ENCODE data around the gene PPP1R37. TPM values are rescaled to one million over a fixed set of nuclear protein-coding genes. Genes with fewer than 3 reads are reported as not detected.
A peak's percentile ranks its signal among the peaks of the same experiment; 100 is the strongest.

PPP1R37 gene
- total RNA-seq, 1 donor, result 53.6 TPM

- Histone ChIP-seq H3K4me2 (ENCODE audit: insufficient read depth, low read length) (no peak overlapping the region), H4K20me1 (ENCODE audit: insufficient read depth, low read length) (no peaks in the 10 kb centered on the region), H3K4me3 (ENCODE audit: insufficient read depth, low read length) (no peak overlapping the region), H3K27ac (ENCODE audit: low read depth, low read length) (no peak overlapping the region), H3K9me3 (ENCODE audit: low read depth, low read length) (no peaks in the 10 kb centered on the region), H3K36me3 (ENCODE audit: insufficient read depth, low read length) (no peaks in the 10 kb centered on the region), H3K79me2 (ENCODE audit: insufficient read depth, low read length) (no peaks in the 10 kb centered on the region), H3K4me1 (ENCODE audit: insufficient read depth, low read length) (peaks cover 8% of the 10 kb centered on the region), H3K27me3 (ENCODE audit: insufficient read depth, low read length) (peaks cover 17% of the 10 kb centered on the region), H2AFZ (ENCODE audit: low read length) (no peak overlapping the region)
- peak; percentile 66 for DNase-seq (ENCODE audit: insufficient read length, low spot score, missing footprints)
- TF ChIP-seq, protein P1, sequence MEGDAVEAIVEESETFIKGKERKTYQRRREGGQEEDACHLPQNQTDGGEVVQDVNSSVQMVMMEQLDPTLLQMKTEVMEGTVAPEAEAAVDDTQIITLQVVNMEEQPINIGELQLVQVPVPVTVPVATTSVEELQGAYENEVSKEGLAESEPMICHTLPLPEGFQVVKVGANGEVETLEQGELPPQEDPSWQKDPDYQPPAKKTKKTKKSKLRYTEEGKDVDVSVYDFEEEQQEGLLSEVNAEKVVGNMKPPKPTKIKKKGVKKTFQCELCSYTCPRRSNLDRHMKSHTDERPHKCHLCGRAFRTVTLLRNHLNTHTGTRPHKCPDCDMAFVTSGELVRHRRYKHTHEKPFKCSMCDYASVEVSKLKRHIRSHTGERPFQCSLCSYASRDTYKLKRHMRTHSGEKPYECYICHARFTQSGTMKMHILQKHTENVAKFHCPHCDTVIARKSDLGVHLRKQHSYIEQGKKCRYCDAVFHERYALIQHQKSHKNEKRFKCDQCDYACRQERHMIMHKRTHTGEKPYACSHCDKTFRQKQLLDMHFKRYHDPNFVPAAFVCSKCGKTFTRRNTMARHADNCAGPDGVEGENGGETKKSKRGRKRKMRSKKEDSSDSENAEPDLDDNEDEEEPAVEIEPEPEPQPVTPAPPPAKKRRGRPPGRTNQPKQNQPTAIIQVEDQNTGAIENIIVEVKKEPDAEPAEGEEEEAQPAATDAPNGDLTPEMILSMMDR (IDR thresholded peaks at IDR 0.05; ENCODE audit: extremely low read depth, low read depth, low read length), result no peak
Observed at GRCh38 chr19:45158503-45159209, 65.7 kb downstream of the PPP1R37 start.

GRCh38 chr19:45159210-45159970, 66.4 kb downstream of the PPP1R37 start:
- no peaks in the 10 kb centered on the region for H3K36me3 ChIP-seq (ENCODE audit: insufficient read depth, low read length)
- peaks cover 17% of the 10 kb centered on the region for H3K27me3 ChIP-seq (ENCODE audit: insufficient read depth, low read length)
- TF ChIP-seq, protein P1 (IDR thresholded peaks at IDR 0.05; ENCODE audit: extremely low read depth, low read depth, low read length), result no peak
- no peak overlapping the region for H3K27ac ChIP-seq (ENCODE audit: low read depth, low read length)
- no peaks in the 10 kb centered on the region for H3K79me2 ChIP-seq (ENCODE audit: insufficient read depth, low read length)
- no peaks in the 10 kb centered on the region for H3K9me3 ChIP-seq (ENCODE audit: low read depth, low read length)
- peak; percentile 84 for DNase-seq (ENCODE audit: insufficient read length, low spot score, missing footprints)
- H3K4me2 ChIP-seq (ENCODE audit: insufficient read depth, low read length), result no peak overlapping the region
- no peaks in the 10 kb centered on the region for H4K20me1 ChIP-seq (ENCODE audit: insufficient read depth, low read length)
- H2AFZ ChIP-seq (ENCODE audit: low read length), result no peak overlapping the region
- H3K4me3 ChIP-seq (ENCODE audit: insufficient read depth, low read length), result no peak overlapping the region
- peaks cover 4% of the 10 kb centered on the region for H3K4me1 ChIP-seq (ENCODE audit: insufficient read depth, low read length)

DNA sequence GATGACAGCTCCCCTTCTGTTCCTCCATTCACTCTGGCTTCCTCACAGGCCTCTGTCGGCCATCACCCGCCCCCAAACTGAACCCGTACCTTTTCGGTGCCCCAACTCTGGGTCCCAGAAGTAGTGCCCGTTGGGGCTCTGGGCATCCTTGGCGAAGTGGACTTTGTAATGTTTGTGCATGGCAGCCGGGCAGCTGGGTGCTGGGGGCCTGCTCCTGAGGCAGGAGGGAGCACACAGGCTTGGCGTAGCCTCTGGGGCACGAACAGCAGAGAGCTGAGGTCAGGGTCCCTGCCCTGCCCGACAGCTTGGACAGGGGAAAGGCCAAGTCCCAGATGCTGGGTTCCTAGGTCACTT, 67.0 kb downstream of the PPP1R37 start:
- H3K4me2 ChIP-seq (ENCODE audit: insufficient read depth, low read length), result no peak overlapping the region
- H3K79me2 ChIP-seq (ENCODE audit: insufficient read depth, low read length), result no peaks in the 10 kb centered on the region
- peak; percentile 75 for DNase-seq (ENCODE audit: insufficient read length, low spot score, missing footprints)
- no peaks in the 10 kb centered on the region for H4K20me1 ChIP-seq (ENCODE audit: insufficient read depth, low read length)
- no peak overlapping the region for H3K4me3 ChIP-seq (ENCODE audit: insufficient read depth, low read length)
- H3K36me3 ChIP-seq (ENCODE audit: insufficient read depth, low read length), result no peaks in the 10 kb centered on the region
- H3K4me1 ChIP-seq (ENCODE audit: insufficient read depth, low read length), result peaks cover 8% of the 10 kb centered on the region
- no peak overlapping the region for H3K27ac ChIP-seq (ENCODE audit: low read depth, low read length)
- H3K9me3 ChIP-seq (ENCODE audit: low read depth, low read length), result no peaks in the 10 kb centered on the region
- H3K27me3 ChIP-seq (ENCODE audit: insufficient read depth, low read length), result peaks cover 17% of the 10 kb centered on the region
- TF ChIP-seq, protein P1 (IDR thresholded peaks at IDR 0.05; ENCODE audit: extremely low read depth, low read depth, low read length), result no peak
- H2AFZ ChIP-seq (ENCODE audit: low read length), result no peak overlapping the region

Data from osteoblast (primary cell).